DMS 273 (cell line): Measurements from ENCODE around the gene NID2.

Experiments
- DNase-seq: peaks from one replicate; lab custom pipeline; 2025; ENCODE audit not compliant: unreplicated experiment; lab: John Stamatoyannopoulos, UW

The NID2 gene

DNA sequence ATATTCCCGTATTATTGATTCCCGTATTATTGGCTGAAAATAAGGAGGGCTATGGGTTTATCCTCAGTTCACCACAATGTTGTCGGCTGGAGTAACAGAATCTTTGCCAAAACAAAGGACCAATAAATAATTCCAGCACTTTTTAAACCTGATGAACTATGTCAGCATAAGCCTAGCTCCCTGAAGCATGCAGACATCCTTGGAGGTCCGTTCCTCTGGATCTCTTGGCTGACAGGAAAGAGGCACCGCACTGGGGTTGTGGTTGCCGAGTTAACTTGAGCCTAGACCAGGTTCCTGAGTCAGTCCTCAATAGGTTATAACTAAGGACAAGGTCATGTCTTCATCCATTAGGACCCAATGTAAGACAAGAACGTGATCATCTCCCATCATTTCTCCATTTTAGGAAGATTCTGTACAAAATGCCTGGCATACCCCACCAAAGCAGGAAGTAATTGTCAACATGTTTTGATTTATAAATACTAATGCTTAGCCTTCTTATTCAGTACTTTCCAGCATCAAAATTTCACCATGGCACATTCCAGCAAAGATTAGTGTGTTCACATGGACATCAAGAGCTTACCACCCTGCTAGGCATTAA, 36.6 kb downstream of the NID2 start:
- no peak for DNase-seq

GRCh38 chr14:52031781-52032180, 37.1 kb downstream of the NID2 start:
- no peak for DNase-seq

DNA sequence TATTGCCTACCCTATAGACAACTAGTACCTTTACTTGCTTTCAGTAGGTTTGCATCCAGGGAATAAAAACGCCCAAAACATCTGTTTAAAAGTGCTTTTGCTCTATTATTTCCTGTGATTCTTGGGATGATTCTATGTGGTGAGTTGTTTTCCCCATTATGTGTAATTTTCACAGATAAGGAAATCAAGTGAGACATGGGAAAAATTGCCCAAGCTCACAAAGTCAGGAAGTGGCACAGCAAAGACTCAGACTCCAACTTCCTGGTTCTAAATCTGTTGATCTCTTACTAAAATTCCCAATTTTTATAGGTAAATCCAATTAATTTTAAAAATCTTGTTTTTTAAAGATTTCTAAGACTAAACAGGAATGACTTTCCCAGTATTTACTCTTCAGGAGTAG, 39.0 kb downstream of the NID2 start:
- DNase-seq: no peak

- DNase-seq: no peak
These were observed 42.0 kb downstream of the NID2 start for GRCh38 chr14:52026901-52027300.

GRCh38 chr14:52026017-52026660, 42.7 kb downstream of the NID2 start:
- no peak for DNase-seq

GRCh38 chr14:52025310-52025709, 43.5 kb downstream of the NID2 start:
- DNase-seq: peak; percentile 34

GRCh38 chr14:52023518-52023917, 45.3 kb downstream of the NID2 start:
- peak; percentile 10 for DNase-seq

- no peak for DNase-seq
These were observed 46.8 kb downstream of the NID2 start for GRCh38 chr14:52021957-52022600.

DNA sequence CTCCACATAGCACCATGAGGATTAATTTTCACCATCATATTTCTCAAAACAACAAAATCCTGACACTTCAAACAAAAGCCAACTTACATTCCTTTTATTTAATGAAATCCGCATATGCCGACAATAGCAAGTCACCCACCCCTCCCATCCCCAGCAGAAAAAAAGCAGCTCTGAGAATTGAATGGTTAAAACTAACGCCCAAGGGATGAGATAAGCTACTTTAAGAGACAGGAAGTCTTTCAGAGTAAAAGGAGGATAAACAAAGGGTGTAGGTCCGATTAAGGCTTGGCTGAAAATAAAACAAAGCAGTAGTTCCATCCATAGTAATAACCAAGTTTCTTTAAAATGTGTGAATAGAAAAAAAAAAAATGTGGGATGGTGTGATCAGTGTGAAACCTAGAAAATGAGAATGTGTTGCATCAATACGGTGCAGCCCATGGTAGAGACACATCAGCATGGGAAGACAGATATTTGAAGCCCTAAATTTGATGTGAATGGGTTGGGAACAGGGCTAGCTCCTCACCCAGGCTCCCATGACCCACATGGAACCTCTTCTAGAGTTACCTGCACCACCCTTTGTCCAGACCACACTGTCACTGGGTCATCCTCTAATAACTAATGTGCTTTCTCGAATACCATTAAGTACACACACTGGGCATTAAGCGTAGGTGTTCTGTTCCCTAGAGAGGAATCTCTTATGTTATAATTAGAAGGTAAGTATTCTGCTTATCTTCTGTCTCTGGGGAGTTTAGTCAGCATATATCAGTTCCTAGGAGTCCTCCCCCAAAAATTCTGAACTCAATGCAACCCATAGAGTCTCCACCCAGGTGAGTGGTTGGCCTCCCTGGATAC, 47.8 kb downstream of the NID2 start:
- DNase-seq: no peak

DNA sequence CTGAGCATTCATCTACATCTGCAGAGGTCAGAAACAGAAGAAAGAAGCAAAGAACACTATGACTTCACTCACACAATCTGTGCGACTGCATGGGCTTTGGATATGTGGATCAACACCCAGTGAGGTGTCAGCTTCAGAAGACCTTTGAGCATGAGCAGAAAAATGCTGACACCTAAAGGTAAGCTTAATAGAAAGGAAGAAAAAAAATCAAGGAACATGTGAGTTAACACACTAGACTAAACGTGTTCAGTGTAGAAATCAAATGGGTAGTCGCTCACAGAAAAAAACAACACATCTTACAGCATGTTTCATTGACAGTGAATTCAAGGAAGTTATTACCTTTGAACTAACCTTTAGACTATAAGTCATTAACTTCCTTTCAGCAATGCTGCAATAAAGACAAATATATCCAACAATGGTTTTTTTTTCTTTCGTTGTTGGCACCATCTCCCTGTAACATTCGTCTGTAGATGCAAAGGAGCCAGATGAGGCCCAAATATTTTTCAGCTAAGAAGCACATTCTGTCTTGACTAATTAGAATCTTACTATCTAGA, 48.6 kb downstream of the NID2 start:
- DNase-seq: no peak

GRCh38 chr14:52018970-52019369, 49.9 kb downstream of the NID2 start:
- DNase-seq: no peak

- no peak for DNase-seq
These were observed 50.6 kb downstream of the NID2 start for GRCh38 chr14:52018252-52018651.

- DNase-seq: peak; percentile 61
These were observed 53.3 kb downstream of the NID2 start for GRCh38 chr14:52015411-52016030.

- DNase-seq: no peak
These were observed 54.1 kb downstream of the NID2 start for GRCh38 chr14:52014601-52015267.

- peak; percentile 58 for DNase-seq
These were observed 54.8 kb downstream of the NID2 start for GRCh38 chr14:52013984-52014600.

DNA sequence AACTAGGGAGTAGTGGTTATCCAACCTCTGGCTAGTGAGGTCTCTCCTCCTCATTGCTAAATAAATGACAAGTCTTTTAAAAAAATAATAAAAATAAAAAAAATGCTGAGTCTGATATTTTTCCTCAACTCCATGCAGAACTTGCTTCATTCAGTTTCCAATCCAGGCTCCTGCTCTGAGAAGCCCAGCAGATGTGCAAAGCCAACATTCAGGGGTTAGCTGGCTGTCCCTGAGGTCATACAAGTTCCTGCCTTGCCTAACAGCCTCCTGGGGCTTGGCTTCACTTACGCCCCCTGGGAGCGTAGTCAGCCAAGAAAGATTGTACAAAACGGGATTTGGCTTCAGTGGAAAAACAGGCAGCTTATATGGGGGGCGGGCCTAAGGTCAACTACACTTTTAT, 56.2 kb downstream of the NID2 start:
- DNase-seq: peak; percentile 59

DNA sequence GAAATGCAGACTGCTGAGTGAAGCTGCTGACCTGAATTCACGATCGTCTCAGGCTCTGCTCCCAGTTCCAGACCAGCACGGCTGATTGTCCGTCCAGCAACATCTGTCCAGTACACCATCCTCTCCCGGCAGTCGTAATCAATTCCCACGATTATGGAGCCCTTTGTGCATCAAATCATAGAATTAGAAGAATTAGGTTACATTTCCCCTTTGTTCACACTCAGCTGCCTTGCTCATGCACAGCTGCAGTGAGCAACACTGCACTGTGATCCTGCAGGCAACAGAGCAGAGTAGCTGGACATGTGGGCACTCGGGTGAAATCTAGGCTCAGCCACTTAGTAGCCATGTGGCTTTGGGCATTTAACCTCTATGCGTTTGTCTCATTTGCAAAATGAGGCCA, 57.3 kb downstream of the NID2 start:
- DNase-seq: no peak

- DNase-seq: no peak
These were observed 58.6 kb downstream of the NID2 start for GRCh38 chr14:52010173-52010693.

DNA sequence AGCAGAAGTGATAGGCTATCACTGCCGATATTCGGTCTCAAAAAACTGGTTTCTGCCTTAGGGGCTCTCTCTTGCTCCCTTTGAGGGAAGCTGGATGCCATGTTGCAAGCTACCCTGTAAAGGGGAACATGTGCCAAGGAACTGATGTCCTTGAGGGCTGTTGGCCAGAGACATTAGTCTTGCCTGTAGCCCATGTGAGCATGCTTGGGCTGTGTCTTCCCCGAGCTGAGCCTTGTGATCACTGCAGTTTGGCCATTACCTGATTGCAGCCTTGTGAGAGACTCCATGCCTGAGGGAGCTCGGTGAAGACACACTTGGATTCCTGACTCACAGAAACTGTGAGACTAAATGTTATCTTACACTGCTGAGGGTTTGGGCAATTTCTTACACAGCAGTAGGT, 60.7 kb downstream of the NID2 start:
- no peak for DNase-seq

- DNase-seq: no peak
These were observed 61.2 kb downstream of the NID2 start for GRCh38 chr14:52007637-52008036.
